ENCODE data around the gene OVOL1. TPM values are rescaled to one million over a fixed set of nuclear protein-coding genes. Genes with fewer than 3 reads are reported as not detected.

Gene OVOL1
- total RNA-seq, 2 experiments from 2014 or later, result 0.20 to 0.52 TPM

GRCh38 chr11:65814986-65815565 lies 28.2 kb downstream of the OVOL1 start:
- TF ChIP-seq, protein P1, sequence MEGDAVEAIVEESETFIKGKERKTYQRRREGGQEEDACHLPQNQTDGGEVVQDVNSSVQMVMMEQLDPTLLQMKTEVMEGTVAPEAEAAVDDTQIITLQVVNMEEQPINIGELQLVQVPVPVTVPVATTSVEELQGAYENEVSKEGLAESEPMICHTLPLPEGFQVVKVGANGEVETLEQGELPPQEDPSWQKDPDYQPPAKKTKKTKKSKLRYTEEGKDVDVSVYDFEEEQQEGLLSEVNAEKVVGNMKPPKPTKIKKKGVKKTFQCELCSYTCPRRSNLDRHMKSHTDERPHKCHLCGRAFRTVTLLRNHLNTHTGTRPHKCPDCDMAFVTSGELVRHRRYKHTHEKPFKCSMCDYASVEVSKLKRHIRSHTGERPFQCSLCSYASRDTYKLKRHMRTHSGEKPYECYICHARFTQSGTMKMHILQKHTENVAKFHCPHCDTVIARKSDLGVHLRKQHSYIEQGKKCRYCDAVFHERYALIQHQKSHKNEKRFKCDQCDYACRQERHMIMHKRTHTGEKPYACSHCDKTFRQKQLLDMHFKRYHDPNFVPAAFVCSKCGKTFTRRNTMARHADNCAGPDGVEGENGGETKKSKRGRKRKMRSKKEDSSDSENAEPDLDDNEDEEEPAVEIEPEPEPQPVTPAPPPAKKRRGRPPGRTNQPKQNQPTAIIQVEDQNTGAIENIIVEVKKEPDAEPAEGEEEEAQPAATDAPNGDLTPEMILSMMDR (IDR thresholded peaks at IDR 0.05), result no peak
- Mint-ChIP-seq H3K4me1 (ENCODE audit: low read depth) (peaks cover 11% of the 10 kb centered on the region), H3K9me3 (no peaks in the 10 kb centered on the region), H3K36me3 (ENCODE audit: low read depth) (no peaks in the 10 kb centered on the region), H3K27me3 (no peaks in the 10 kb centered on the region), H3K4me3 (no peak overlapping the region), H3K27ac (no peak overlapping the region)
- Histone ChIP-seq H3K27ac (ENCODE audit: low read depth in 1 of 2, low read length in 2 of 2) (no peak overlapping the region), H3K4me1 (ENCODE audit: insufficient read depth, low read length) (peaks cover 16% of the 10 kb centered on the region), H3K9me3 (ENCODE audit: control insufficient read depth in 1 of 2, insufficient read depth in 1 of 2, low read length in 2 of 2) (no peaks in the 10 kb centered on the region), H3K4me3 (ENCODE audit: low read length) (no peak overlapping the region), H3K36me3 (ENCODE audit: insufficient read depth, low read length) (no peaks in the 10 kb centered on the region), H3K27me3 (ENCODE audit: control insufficient read depth in 1 of 2, insufficient read depth in 2 of 2, low read length in 2 of 2) (no peaks in the 10 kb centered on the region)
- no peak for DNase-seq
- ChIA-PET CTCF (interaction anchor here (4.5 kb wide), 1 partner anchor 35 kb away, joined by 39 read pairs; the partner anchor contains the start of gene AP5B1), POLR2A (no interaction called here)
- no peak for ATAC-seq (ENCODE audit: poor library complexity)
- intact Hi-C loops (cut with DNase I, micrococcal nuclease), result no loop called here

DNA sequence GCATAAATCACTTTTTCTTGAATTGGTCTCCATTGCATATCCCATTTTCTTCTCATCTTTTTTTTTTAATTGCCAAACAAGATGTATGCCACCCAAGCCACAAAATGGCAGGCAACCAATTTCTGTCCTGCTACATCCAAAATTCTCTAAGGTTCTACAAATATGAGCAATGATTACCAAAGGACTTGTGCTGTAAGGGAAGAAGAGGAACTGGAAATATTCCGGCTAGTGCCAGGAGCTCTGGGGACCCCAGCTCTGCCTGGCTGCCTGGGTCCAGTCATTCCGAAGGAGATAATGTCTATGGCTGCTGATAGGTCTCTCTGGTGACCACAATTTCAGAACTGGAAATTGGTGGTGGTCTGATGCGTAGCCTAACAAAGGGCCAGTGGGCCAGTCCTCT lies 29.8 kb downstream of the OVOL1 start:
- no peak for ATAC-seq (ENCODE audit: poor library complexity)
- H3K36me3 ChIP-seq (ENCODE audit: insufficient read depth, low read length), result no peaks in the 10 kb centered on the region
- no peak overlapping the region for H3K27ac ChIP-seq (ENCODE audit: low read depth in 1 of 2, low read length in 2 of 2)
- no peaks in the 10 kb centered on the region for H3K27me3 ChIP-seq (ENCODE audit: control insufficient read depth in 1 of 2, insufficient read depth in 2 of 2, low read length in 2 of 2)
- Mint-ChIP-seq H3K36me3 (ENCODE audit: low read depth) (no peaks in the 10 kb centered on the region), H3K9me3 (no peaks in the 10 kb centered on the region), H3K4me1 (ENCODE audit: low read depth) (peaks cover 11% of the 10 kb centered on the region), H3K4me3 (peak overlapping the region; percentile 76), H3K27ac (no peak overlapping the region), H3K27me3 (no peaks in the 10 kb centered on the region)
- no peak for DNase-seq
- intact Hi-C loops (cut with DNase I, micrococcal nuclease), result loop anchor here in 1 of 2 experiments (1.0 kb wide), 1 partner anchor 105 kb away; no protein-coding TSS in a partner anchor
- H3K4me3 ChIP-seq (ENCODE audit: low read length), result no peak overlapping the region
- TF ChIP-seq, protein P1 (IDR thresholded peaks at IDR 0.05), result no peak
- H3K4me1 ChIP-seq (ENCODE audit: insufficient read depth, low read length), result peaks cover 16% of the 10 kb centered on the region
- H3K9me3 ChIP-seq (ENCODE audit: control insufficient read depth in 1 of 2, insufficient read depth in 1 of 2, low read length in 2 of 2), result no peaks in the 10 kb centered on the region
- ChIA-PET POLR2A (interaction anchor here (0.6 to 2.9 kb wide), 4 partner anchors 13 to 105 kb away, joined by 3 to 18 read pairs (median 8); partner anchors contain the start of genes AP5B1 and KAT5), CTCF (interaction anchor here (1.2 to 4.5 kb wide), 4 partner anchors 11 to 105 kb away, joined by 4 to 39 read pairs (median 18); partner anchors contain the start of genes AP5B1 and KAT5)

- Mint-ChIP-seq H3K27ac (peak overlapping the region; percentile 67), H3K4me1 (ENCODE audit: low read depth) (peaks cover 11% of the 10 kb centered on the region), H3K4me3 (peak overlapping the region; percentile 76), H3K9me3 (no peaks in the 10 kb centered on the region), H3K36me3 (ENCODE audit: low read depth) (no peaks in the 10 kb centered on the region), H3K27me3 (no peaks in the 10 kb centered on the region)
- peak overlapping the region; percentile 50 for H3K4me3 ChIP-seq (ENCODE audit: low read length)
- TF ChIP-seq, protein P1 (IDR thresholded peaks at IDR 0.05), result no peak
- H3K9me3 ChIP-seq (ENCODE audit: control insufficient read depth in 1 of 2, insufficient read depth in 1 of 2, low read length in 2 of 2), result no peaks in the 10 kb centered on the region
- ATAC-seq (ENCODE audit: poor library complexity), result no peak
- CTCF ChIA-PET, result interaction anchor here (0.6 to 4.5 kb wide), 14 partner anchors 11 to 106 kb away, joined by 3 to 39 read pairs (median 4); partner anchors contain the start of genes AP5B1, CCDC85B, KAT5 and SNX32
- intact Hi-C loops (cut with DNase I, micrococcal nuclease), result loop anchor here in 1 of 2 experiments (1.0 kb wide), 1 partner anchor 106 kb away; no protein-coding TSS in a partner anchor
- H3K36me3 ChIP-seq (ENCODE audit: insufficient read depth, low read length), result no peaks in the 10 kb centered on the region
- peaks cover 16% of the 10 kb centered on the region for H3K4me1 ChIP-seq (ENCODE audit: insufficient read depth, low read length)
- peak overlapping the region in 1 of 2 donors; percentile 35 for H3K27ac ChIP-seq (ENCODE audit: low read depth in 1 of 2, low read length in 2 of 2)
- POLR2A ChIA-PET, result interaction anchor here (0.6 to 2.9 kb wide), 5 partner anchors 37 to 105 kb away, joined by 3 to 18 read pairs (median 7); partner anchors contain the start of genes AP5B1, KAT5 and MUS81
- no peak for DNase-seq
- no peaks in the 10 kb centered on the region for H3K27me3 ChIP-seq (ENCODE audit: control insufficient read depth in 1 of 2, insufficient read depth in 2 of 2, low read length in 2 of 2)
These were observed 30.5 kb downstream of the OVOL1 start for GRCh38 chr11:65817312-65817834.

Data from CD4-positive, alpha-beta T cell (primary cell).